HG03097 (cell line): Measurements from ENCODE around the gene ZMAT3.
A peak's percentile ranks its signal among the peaks of the same experiment; 100 is the strongest.
"Not testable (repeated sequence)": the region's sequence is repeated elsewhere in the genome, so short reads cannot be mapped to it uniquely, and the experiment has no call there.

Source experiments
- ATAC-seq: cut with Tn5 transposase; IDR thresholded peaks from one replicate; pipeline ENCODE4 v1.9.1; 2021; ENCODE audit not compliant: unreplicated experiment, low FRiP score

ZMAT3 gene

GRCh38 chr3:179069762-179070390 lies 1.7 kb downstream of the ZMAT3 start:
- ATAC-seq: no peak

- ATAC-seq: no peak
Observed at GRCh38 chr3:179068779-179069530, 2.7 kb downstream of the ZMAT3 start.

GRCh38 chr3:179067839-179068238 lies 3.8 kb downstream of the ZMAT3 start:
- no peak for ATAC-seq

- no peak for ATAC-seq
Observed at GRCh38 chr3:179067291-179067690, 4.3 kb downstream of the ZMAT3 start.

- no peak for ATAC-seq
Observed at GRCh38 chr3:179063945-179064560, 7.6 kb downstream of the ZMAT3 start.

- no peak for ATAC-seq
Observed at GRCh38 chr3:179056326-179056725, 15.3 kb downstream of the ZMAT3 start.

- not testable (repeated sequence) for ATAC-seq
Observed at GRCh38 chr3:179054565-179054964, 17.0 kb downstream of the ZMAT3 start.

GRCh38 chr3:179046497-179047353 lies 24.9 kb downstream of the ZMAT3 start:
- peak; percentile 94 for ATAC-seq

- ATAC-seq: peak; percentile 39
Observed at GRCh38 chr3:179045719-179046402, 25.7 kb downstream of the ZMAT3 start.

GRCh38 chr3:179038899-179039251 lies 32.7 kb downstream of the ZMAT3 start:
- not testable (repeated sequence) for ATAC-seq

GRCh38 chr3:179038216-179038898 lies 33.3 kb downstream of the ZMAT3 start:
- ATAC-seq: no peak

GRCh38 chr3:179037351-179037750 lies 34.3 kb downstream of the ZMAT3 start:
- ATAC-seq: no peak

- no peak for ATAC-seq
Observed at GRCh38 chr3:179036626-179037300, 34.8 kb downstream of the ZMAT3 start.

- ATAC-seq: no peak
Observed at GRCh38 chr3:179036226-179036625, 35.4 kb downstream of the ZMAT3 start.

GRCh38 chr3:179035232-179035631 lies 36.4 kb downstream of the ZMAT3 start:
- no peak for ATAC-seq

GRCh38 chr3:179033304-179033657 lies 38.3 kb downstream of the ZMAT3 start:
- not testable (repeated sequence) for ATAC-seq

GRCh38 chr3:179032454-179033303 lies 38.9 kb downstream of the ZMAT3 start:
- not testable (repeated sequence) for ATAC-seq

GRCh38 chr3:179029096-179029495 lies 42.5 kb downstream of the ZMAT3 start:
- ATAC-seq: no peak
